ENCODE measurements around the gene ZNF280A. TPM values are rescaled to one million over a fixed set of nuclear protein-coding genes. Genes with fewer than 3 reads are reported as not detected.

The ZNF280A gene
- total and polyA plus RNA-seq, 2 of the 8 experiments (the other 6 are each of a cell fraction or from before 2014, with no cell fraction given) = 0.09 to 0.61 TPM

GRCh38 chr22:22555596-22555995 is 35.5 kb upstream of the ZNF280A start:
- no peak overlapping the region for H3K23ac ChIP-seq (ENCODE audit: insufficient read length)
- no peak overlapping the region for H2BK12ac ChIP-seq (ENCODE audit: low read depth, low read length)
- no peak for DNase-seq (ENCODE audit: low read depth in 1 of 2, low spot score in 2 of 2)
- no peak overlapping the region for H4K5ac ChIP-seq (ENCODE audit: insufficient read length, low read depth, low read length)
- H4K8ac ChIP-seq (ENCODE audit: extremely low read depth, insufficient read depth, low read length) = no peak overlapping the region; the same call in 1 of the 2 replicates
- no peak overlapping the region for H3K4me3 ChIP-seq (ENCODE audit: extremely low read depth in 1 of 4, insufficient read depth in 2 of 4, low read depth in 3 of 4, low read length in 4 of 4)
- no peak overlapping the region for H2BK15ac ChIP-seq (ENCODE audit: low read length)
- no peak for FAIRE-seq
- H2BK20ac ChIP-seq (ENCODE audit: low read length) = no peak overlapping the region
- H3K27ac ChIP-seq (ENCODE audit: low read depth, low read length) = no peak overlapping the region
- no peaks in the 10 kb centered on the region for H3K79me2 ChIP-seq (ENCODE audit: control insufficient read depth in 1 of 2, insufficient read depth in 2 of 2, low read length in 2 of 2)
- H4K91ac ChIP-seq (replicated peaks; ENCODE audit: insufficient read length, low read length) = no peak overlapping the region
- no peak overlapping the region for H3K4ac ChIP-seq (replicated peaks; ENCODE audit: insufficient read length, low read depth, low read length)
- CTCF ChIA-PET (ENCODE audit: partially characterized antibody) = interaction anchor here (1.0 kb wide), 1 partner anchor 92 kb away, joined by 3 read pairs; no protein-coding TSS in a partner anchor
- H2AK5ac ChIP-seq (ENCODE audit: low read depth, low read length) = no peak overlapping the region
- WGBS, 2 experiments (ENCODE audit: extremely low coverage in 1 of 2, insufficient coverage in 1 of 2, insufficient read length in 1 of 2, insufficient replicate concordance in 2 of 2, low coverage in 1 of 2, low lambda C conversion rate in 2 of 2, missing lambda C conversion rate in 1 of 2) = 91% methylated on average over 9 of the region's 9 CpGs; no CpG with 5 or more reads in 1 of the 2 experiments
- H3K9ac ChIP-seq (replicated peaks in 1 of 4; ENCODE audit: extremely low read depth in 1 of 4, low read depth in 3 of 4, low read length in 3 of 4) = no peak overlapping the region
- no peak overlapping the region for H3K56ac ChIP-seq (replicated peaks; ENCODE audit: insufficient read length, low read depth, low read length)
- no peaks in the 10 kb centered on the region for H4K20me1 ChIP-seq (replicated peaks in 1 of 2; ENCODE audit: control insufficient read depth in 1 of 2, insufficient read depth in 2 of 2, low read length in 2 of 2)
- H3K14ac ChIP-seq (ENCODE audit: insufficient read length) = no peak overlapping the region
- no peak overlapping the region for H2BK120ac ChIP-seq (replicated peaks; ENCODE audit: low read depth, low read length)
- POLR2A ChIA-PET (ENCODE audit: partially characterized antibody) = no interaction called here
- H3K36me3 ChIP-seq (ENCODE audit: control insufficient read depth in 2 of 4, insufficient read depth in 4 of 4, low read length in 3 of 4) = no peaks in the 10 kb centered on the region
- peaks cover 7 to 31% (median 18%) of the 10 kb centered on the region in 4 experiments; a peak in 6 of 7 replicates for H3K27me3 ChIP-seq (replicated peaks in 1 of 4; ENCODE audit: control insufficient read depth in 3 of 4, extremely low read depth in 1 of 4, insufficient read depth in 3 of 4, low read length in 3 of 4)
- no peak overlapping the region for H2AFZ ChIP-seq (ENCODE audit: low read length)
- H3K23me2 ChIP-seq (ENCODE audit: low read depth, low read length) = no peaks in the 10 kb centered on the region
- H3K4me2 ChIP-seq (ENCODE audit: insufficient read depth in 1 of 2, low read depth in 2 of 2, low read length in 2 of 2) = no peak overlapping the region
- no peak overlapping the region for H2BK5ac ChIP-seq (ENCODE audit: low read depth, low read length)
- no peak overlapping the region for H3K18ac ChIP-seq (ENCODE audit: extremely low read depth, low read length)
- no peaks in the 10 kb centered on the region for H3K79me1 ChIP-seq (ENCODE audit: low read depth, low read length)
- peaks cover 14 to 47% of the 10 kb centered on the region in 2 experiments for H3K9me3 ChIP-seq (ENCODE audit: insufficient read depth in 2 of 2, low read depth in 1 of 2, low read length in 1 of 2)
- no peaks in the 10 kb centered on the region for H3K4me1 ChIP-seq (replicated peaks in 1 of 4; ENCODE audit: control insufficient read depth in 3 of 4, insufficient read depth in 4 of 4, low read length in 3 of 4)
- TF ChIP-seq E2F6 (IDR thresholded peaks at IDR 0.05) (no peak), EGR1 (IDR thresholded peaks at IDR 0.05; ENCODE audit: borderline replicate concordance, low read depth, low read length) (no peak), RFX5 (IDR thresholded peaks at IDR 0.05; ENCODE audit: borderline replicate concordance, low read depth, low read length) (no peak), SP4 (IDR thresholded peaks at IDR 0.05; ENCODE audit: low read length) (no peak), KDM1A (IDR thresholded peaks at IDR 0.05; ENCODE audit: borderline replicate concordance, low read length) (no peak), ATF2 (IDR thresholded peaks at IDR 0.05; ENCODE audit: low read length) (no peak), TAF7 (optimal IDR thresholded peaks at IDR 0.05; ENCODE audit: borderline replicate concordance, low read depth, low read length) (no peak), ZNF274 (IDR thresholded peaks at IDR 0.05; ENCODE audit: borderline replicate concordance, extremely low read depth, low read length) (no peak), TEAD4 (IDR thresholded peaks at IDR 0.05; ENCODE audit: low read depth, low read length) (no peak)

Measured in H1 (cell line).